Fibroblast of mammary gland (primary cell): Measurements from ENCODE around the gene RGS6.

ENCODE experiments used
- DNase-seq: peaks from one replicate; pipeline ENCODE4 v3.0.0-alpha.2; 2010; ENCODE audit warnings: low read depth
- H3K4me3 ChIP-seq: 2 replicates; pipeline ENCODE4 v1.5.1; 2011; ENCODE audit warnings: low read depth, mild to moderate bottlenecking, low read length, moderate library complexity; ENCODE audit not compliant: control insufficient read depth
- TF ChIP-seq, protein P1 (sequence below): conservative IDR thresholded peaks from 2 replicates; pipeline ENCODE4 v1.5.1; 2011; ENCODE audit warnings: low read depth, low read length, inconsistent platforms; ENCODE audit not compliant: control insufficient read depth, insufficient read depth

RGS6 gene

GRCh38 chr14:72347118-72347517 lies 414.9 kb downstream of the RGS6 start:
- TF ChIP-seq, protein P1, sequence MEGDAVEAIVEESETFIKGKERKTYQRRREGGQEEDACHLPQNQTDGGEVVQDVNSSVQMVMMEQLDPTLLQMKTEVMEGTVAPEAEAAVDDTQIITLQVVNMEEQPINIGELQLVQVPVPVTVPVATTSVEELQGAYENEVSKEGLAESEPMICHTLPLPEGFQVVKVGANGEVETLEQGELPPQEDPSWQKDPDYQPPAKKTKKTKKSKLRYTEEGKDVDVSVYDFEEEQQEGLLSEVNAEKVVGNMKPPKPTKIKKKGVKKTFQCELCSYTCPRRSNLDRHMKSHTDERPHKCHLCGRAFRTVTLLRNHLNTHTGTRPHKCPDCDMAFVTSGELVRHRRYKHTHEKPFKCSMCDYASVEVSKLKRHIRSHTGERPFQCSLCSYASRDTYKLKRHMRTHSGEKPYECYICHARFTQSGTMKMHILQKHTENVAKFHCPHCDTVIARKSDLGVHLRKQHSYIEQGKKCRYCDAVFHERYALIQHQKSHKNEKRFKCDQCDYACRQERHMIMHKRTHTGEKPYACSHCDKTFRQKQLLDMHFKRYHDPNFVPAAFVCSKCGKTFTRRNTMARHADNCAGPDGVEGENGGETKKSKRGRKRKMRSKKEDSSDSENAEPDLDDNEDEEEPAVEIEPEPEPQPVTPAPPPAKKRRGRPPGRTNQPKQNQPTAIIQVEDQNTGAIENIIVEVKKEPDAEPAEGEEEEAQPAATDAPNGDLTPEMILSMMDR = no peak
- no peak for DNase-seq
- H3K4me3 ChIP-seq = no peak overlapping the region

GRCh38 chr14:72350215-72350614 lies 418.0 kb downstream of the RGS6 start:
- no peak overlapping the region for H3K4me3 ChIP-seq
- DNase-seq = no peak
- TF ChIP-seq, protein P1 = no peak

DNA sequence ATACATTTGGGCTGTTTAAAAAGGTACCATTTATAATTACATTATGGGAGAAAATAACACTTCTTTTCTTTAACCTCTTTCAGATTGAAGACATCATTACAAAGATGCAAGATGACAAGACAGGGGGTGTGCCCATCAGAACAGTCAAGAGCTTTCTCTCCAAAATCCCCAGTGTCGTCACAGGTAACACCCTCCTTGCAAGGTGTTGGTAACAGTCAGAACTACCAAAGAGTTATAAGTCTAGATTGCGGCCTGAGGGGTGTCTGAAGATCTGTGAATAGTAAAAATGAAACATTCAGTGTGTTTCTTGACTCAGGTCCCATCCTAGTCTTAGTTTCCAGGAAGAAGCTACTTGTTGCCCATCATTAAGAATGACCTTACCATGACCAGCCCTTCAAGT lies 419.8 kb downstream of the RGS6 start:
- DNase-seq = no peak
- TF ChIP-seq, protein P1 = no peak
- H3K4me3 ChIP-seq = no peak overlapping the region

GRCh38 chr14:72366619-72367018 lies 434.4 kb downstream of the RGS6 start:
- DNase-seq = no peak
- TF ChIP-seq, protein P1 = no peak
- no peak overlapping the region for H3K4me3 ChIP-seq

GRCh38 chr14:72369106-72369505 lies 436.9 kb downstream of the RGS6 start:
- H3K4me3 ChIP-seq = no peak overlapping the region
- no peak for DNase-seq
- TF ChIP-seq, protein P1 = no peak

DNA sequence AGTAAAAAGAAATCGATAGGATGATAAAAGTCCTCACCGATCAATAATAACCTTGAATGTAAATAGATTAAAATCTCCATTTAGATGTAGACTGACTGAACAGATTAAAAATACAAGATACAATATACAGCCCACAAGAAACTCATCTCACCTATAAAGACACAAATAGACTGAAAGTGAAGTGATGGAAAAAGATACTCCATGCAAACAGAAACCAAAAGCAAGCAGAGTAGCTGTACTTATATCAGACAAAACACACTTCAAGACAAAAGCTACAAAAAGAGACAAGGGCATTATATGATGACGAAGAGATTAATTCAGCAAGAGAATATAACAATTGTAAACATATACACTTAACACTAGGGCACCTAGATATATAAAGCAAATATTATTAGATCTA lies 444.8 kb downstream of the RGS6 start:
- DNase-seq = no peak
- no peak overlapping the region for H3K4me3 ChIP-seq
- TF ChIP-seq, protein P1 = no peak

GRCh38 chr14:72380456-72380855 lies 448.2 kb downstream of the RGS6 start:
- no peak overlapping the region for H3K4me3 ChIP-seq
- TF ChIP-seq, protein P1 = no peak
- DNase-seq = no peak
